ENCODE measurements around the gene IRF6. TPM values are rescaled to one million over a fixed set of nuclear protein-coding genes. Genes with fewer than 3 reads are reported as not detected.

Gene IRF6
- total RNA-seq, 1 donor from 2014 or later = 7.6 TPM

DNA sequence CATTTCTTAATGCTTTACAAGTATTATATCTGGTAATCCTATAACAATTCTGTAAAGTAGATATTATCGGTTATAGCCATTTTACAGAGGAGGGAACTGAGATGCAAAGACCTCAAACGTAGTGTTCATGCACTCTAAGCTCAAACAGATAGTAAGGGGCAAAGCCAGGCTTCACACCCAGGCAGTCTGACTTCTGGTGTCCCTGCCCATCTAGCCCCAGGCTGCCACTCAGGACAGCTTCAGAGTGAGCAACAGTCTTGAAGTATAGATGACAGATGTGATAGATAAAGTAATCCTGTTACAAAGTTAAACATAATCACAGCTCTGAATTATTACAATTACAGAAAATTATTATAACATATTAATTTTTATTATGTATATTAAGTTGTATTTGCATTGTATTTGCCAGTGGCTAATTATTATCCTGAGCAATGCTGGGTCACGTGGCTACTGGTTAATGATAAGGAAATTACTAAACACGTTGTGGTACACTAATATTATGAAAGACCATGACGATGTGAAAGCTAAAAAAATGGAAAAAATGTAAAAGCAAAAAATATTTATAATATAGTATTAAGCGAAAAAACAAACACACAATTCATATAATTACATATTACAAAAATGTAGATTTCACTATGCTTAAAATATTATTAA is 56.1 kb downstream of the IRF6 start:
- H3K27me3 ChIP-seq = no peaks in the 10 kb centered on the region
- TF ChIP-seq, protein P1, sequence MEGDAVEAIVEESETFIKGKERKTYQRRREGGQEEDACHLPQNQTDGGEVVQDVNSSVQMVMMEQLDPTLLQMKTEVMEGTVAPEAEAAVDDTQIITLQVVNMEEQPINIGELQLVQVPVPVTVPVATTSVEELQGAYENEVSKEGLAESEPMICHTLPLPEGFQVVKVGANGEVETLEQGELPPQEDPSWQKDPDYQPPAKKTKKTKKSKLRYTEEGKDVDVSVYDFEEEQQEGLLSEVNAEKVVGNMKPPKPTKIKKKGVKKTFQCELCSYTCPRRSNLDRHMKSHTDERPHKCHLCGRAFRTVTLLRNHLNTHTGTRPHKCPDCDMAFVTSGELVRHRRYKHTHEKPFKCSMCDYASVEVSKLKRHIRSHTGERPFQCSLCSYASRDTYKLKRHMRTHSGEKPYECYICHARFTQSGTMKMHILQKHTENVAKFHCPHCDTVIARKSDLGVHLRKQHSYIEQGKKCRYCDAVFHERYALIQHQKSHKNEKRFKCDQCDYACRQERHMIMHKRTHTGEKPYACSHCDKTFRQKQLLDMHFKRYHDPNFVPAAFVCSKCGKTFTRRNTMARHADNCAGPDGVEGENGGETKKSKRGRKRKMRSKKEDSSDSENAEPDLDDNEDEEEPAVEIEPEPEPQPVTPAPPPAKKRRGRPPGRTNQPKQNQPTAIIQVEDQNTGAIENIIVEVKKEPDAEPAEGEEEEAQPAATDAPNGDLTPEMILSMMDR (IDR thresholded peaks at IDR 0.05) = no peak

DNA sequence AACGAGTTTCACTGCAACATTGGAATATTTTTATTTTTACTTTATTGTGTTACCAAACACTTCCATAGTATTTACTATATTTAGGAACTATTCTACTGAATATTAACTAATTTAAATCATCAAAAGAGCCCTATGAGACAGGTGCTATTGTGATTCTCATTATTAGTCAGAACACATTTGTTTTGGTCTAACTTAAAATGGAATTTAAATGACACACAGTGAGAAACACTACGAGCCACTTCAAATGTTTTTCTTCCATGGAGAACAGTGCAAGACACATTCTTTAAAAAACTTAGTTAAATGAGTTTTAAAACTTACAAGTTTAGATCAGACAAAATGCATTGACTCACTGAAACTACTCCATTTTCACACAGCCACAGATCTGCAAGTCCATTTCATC is 56.7 kb downstream of the IRF6 start:
- TF ChIP-seq, protein P1 (IDR thresholded peaks at IDR 0.05) = no peak
- intact Hi-C loops (cut with DNase I) = loop anchor here (2.0 kb wide), 1 partner anchor 172 kb away; no protein-coding TSS in a partner anchor
- Histone ChIP-seq H3K9me3 (no peaks in the 10 kb centered on the region), H3K4me1 (no peaks in the 10 kb centered on the region), H3K4me3 (no peak overlapping the region), H3K27ac (no peak overlapping the region), H3K27me3 (no peaks in the 10 kb centered on the region), H3K36me3 (no peaks in the 10 kb centered on the region)
- no peak for DNase-seq (ENCODE audit: low spot score in 2 of 2)

More for the DNA sequence above, 56.1 kb downstream of the IRF6 start:
- Histone ChIP-seq H3K4me1 (no peaks in the 10 kb centered on the region), H3K9me3 (no peaks in the 10 kb centered on the region), H3K4me3 (no peak overlapping the region), H3K27ac (no peak overlapping the region), H3K36me3 (no peaks in the 10 kb centered on the region)
- DNase-seq (ENCODE audit: low spot score in 2 of 2) = no peak
- intact Hi-C loops (cut with DNase I) = loop anchor here (2.0 kb wide), 1 partner anchor 173 kb away; no protein-coding TSS in a partner anchor

DNA sequence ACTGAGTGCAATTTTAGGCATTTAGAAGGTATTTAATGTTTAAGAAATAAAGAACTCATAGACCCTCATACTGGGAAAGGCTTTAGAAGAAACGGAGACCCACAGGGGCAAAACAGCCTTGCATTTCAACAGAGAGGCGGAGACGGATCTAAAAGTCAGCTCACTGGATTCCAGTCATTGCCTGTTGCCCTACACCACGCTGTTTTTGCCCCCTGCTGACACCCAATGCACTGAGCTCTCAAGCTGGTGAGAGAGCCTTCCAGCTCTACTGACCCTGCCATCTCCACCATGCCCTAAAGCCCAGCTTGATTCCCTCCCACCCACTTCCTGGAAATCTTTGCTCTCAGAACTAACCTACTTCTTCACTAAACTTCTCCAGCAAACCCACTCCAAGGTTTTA is 57.3 kb downstream of the IRF6 start:
- intact Hi-C loops (cut with DNase I) = loop anchor here (2.0 kb wide), 1 partner anchor 172 kb away; no protein-coding TSS in a partner anchor
- TF ChIP-seq, protein P1 (IDR thresholded peaks at IDR 0.05) = no peak
- Histone ChIP-seq H3K4me1 (no peaks in the 10 kb centered on the region), H3K27me3 (no peaks in the 10 kb centered on the region), H3K27ac (no peak overlapping the region), H3K4me3 (no peak overlapping the region), H3K36me3 (no peaks in the 10 kb centered on the region), H3K9me3 (no peaks in the 10 kb centered on the region)
- DNase-seq (ENCODE audit: low spot score in 2 of 2) = no peak

DNA sequence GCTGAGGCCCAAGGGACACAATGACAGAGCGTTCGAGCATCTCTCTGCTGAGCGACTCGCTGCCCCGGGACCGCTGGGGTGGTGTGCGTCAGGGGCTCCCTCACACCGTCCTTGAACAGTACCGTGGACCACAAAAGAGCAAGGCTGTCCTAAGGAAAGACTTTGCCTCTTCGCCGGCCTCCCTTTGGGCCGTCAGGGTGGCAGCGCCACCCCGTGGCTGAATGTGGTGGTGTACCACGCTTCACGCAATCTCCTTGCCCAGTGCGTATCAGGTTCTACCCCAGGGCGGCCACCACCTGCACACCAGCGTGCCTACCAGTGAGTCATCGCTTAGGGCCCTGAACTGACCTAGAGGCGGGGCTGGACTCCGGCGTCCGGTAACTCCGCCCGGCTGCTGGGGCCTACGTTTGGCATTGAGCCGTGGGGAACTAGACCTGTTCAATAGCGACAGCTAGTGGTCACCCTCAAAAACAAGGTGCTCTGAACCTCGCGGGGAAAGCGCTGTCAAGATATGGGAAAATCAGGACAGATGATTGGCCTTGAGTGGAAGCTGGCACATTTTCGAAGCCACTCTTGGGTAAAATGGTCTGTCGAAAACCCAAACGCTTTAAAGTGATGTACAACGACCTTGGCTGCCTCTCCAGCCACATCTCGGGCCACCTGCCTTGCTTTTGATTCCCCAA is 58.2 kb downstream of the IRF6 start:
- Histone ChIP-seq H3K4me3 (peak overlapping the region; percentile 20 to 40), H3K4me1 (no peaks in the 10 kb centered on the region), H3K27ac (peak overlapping the region; percentile 1 to 14), H3K36me3 (no peaks in the 10 kb centered on the region), H3K27me3 (no peaks in the 10 kb centered on the region), H3K9me3 (no peaks in the 10 kb centered on the region)
- intact Hi-C loops (cut with DNase I) = loop anchor here (1.0 to 2.0 kb wide), 2 partner anchors 22 to 171 kb away; no protein-coding TSS in a partner anchor
- DNase-seq (ENCODE audit: low spot score in 2 of 2) = peak; percentile 81 to 95
- TF ChIP-seq, protein P1 (IDR thresholded peaks at IDR 0.05) = peak; percentile 77 to 93 (median 86)

DNA sequence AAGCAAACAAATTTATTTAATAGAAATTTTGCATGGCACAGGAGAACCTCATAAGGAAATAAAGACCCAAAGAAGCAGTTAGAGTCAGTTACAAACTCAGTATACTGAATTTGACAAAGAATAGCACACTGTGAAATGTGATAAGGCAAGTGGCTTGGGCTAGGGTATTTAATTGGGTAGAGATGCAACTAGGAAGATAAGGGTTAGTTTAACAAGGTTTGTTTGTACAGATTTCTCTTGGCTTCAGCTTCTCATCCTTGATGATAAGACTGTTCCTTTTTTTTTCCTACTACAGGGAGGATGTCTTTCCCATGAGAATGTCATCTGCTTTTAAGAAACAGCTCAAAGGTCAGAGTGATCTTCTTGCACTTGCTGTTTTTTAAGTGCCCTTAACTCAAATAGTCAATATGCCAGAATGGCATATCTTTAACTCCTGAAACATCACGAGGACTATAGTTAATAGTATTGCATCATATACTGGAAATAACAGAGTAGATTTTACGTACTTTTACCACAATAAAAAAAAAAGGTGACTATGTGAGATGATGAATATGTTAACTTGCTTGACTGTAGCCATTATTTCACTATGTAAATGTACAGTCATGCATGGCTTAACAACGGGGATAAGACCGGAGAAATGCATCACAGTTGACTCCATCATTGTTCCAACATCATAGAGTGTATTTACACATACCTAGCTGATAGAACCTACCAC is 59.3 kb downstream of the IRF6 start:
- intact Hi-C loops (cut with DNase I) = loop anchor here (1.0 kb wide), 1 partner anchor 23 kb away; no protein-coding TSS in a partner anchor

More for the DNA sequence above, 59.3 kb downstream of the IRF6 start:
- Histone ChIP-seq H3K4me3 (no peak overlapping the region), H3K27ac (no peak overlapping the region), H3K36me3 (no peaks in the 10 kb centered on the region), H3K27me3 (no peaks in the 10 kb centered on the region), H3K4me1 (no peaks in the 10 kb centered on the region), H3K9me3 (no peaks in the 10 kb centered on the region)
- DNase-seq (ENCODE audit: low spot score in 2 of 2) = no peak
- TF ChIP-seq, protein P1 (IDR thresholded peaks at IDR 0.05) = no peak
